Measurements from ENCODE around the gene RSAD2. TPM values are rescaled to one million over a fixed set of nuclear protein-coding genes. Genes with fewer than 3 reads are reported as not detected.
"Not testable (repeated sequence)": the region's sequence is repeated elsewhere in the genome, so short reads cannot be mapped to it uniquely, and the experiment has no call there.

Gene RSAD2
- total and polyA plus RNA-seq, 2 donors from 2014 or later: 4.3 to 4.5 TPM

DNA sequence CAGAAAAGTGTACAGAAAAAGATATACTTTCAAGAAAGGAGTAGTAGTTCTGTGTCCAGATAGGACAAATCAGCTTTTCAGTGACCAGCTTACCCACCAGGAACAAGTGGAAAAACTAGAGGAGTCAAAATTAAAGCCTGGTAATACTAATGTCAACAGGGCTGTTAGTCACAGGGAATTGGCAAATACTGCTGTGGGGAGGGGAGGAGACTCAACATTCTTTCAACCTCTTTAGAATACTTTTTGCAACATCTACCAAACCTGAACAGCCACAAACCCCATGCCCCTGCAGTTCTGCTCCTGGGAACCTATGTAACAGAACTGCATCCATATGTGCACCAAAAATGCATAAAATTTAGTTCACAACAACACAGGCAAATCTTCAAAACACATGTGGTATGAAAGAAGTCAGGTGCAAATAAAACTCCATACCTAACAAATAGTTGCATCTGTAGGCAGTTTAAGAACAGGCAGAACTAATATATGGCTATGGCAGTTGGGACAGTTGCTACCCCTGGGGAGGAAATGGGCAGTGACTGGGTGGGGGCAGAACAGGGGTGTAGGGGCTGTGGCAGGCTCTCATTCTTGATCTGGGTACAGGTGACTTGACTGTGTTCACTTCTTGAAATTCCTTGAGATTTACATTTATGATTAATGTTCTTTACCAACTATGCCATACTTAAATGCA is 21.6 kb upstream of the RSAD2 start:
- Histone ChIP-seq H3K4me1 (ENCODE audit: control insufficient read depth in 2 of 3, insufficient read depth in 2 of 3, low read depth in 1 of 3, low read length in 3 of 3) (no peaks in the 10 kb centered on the region), H3K27me3 (ENCODE audit: control insufficient read depth, insufficient read depth, low read length) (no peaks in the 10 kb centered on the region), H3K27ac (ENCODE audit: low read depth in 2 of 2, low read length in 2 of 2) (no peak overlapping the region), H3K9me3 (ENCODE audit: control insufficient read depth in 2 of 3, insufficient read depth in 1 of 3, low read length in 3 of 3) (peaks cover 0 to 2% (median 0%) of the 10 kb centered on the region in 3 donors), H3K9ac (ENCODE audit: low read length in 3 of 3) (no peak overlapping the region), H3K4me3 (ENCODE audit: low read length in 3 of 3) (no peak overlapping the region), H3K36me3 (ENCODE audit: control insufficient read depth in 2 of 3, insufficient read depth in 3 of 3, low read length in 3 of 3) (peaks cover 0 to 2% (median 0%) of the 10 kb centered on the region in 3 donors)
- TF ChIP-seq, protein P1, sequence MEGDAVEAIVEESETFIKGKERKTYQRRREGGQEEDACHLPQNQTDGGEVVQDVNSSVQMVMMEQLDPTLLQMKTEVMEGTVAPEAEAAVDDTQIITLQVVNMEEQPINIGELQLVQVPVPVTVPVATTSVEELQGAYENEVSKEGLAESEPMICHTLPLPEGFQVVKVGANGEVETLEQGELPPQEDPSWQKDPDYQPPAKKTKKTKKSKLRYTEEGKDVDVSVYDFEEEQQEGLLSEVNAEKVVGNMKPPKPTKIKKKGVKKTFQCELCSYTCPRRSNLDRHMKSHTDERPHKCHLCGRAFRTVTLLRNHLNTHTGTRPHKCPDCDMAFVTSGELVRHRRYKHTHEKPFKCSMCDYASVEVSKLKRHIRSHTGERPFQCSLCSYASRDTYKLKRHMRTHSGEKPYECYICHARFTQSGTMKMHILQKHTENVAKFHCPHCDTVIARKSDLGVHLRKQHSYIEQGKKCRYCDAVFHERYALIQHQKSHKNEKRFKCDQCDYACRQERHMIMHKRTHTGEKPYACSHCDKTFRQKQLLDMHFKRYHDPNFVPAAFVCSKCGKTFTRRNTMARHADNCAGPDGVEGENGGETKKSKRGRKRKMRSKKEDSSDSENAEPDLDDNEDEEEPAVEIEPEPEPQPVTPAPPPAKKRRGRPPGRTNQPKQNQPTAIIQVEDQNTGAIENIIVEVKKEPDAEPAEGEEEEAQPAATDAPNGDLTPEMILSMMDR (IDR thresholded peaks at IDR 0.05; ENCODE audit: borderline replicate concordance, extremely low read depth, insufficient read depth): no peak
- FAIRE-seq (no peak), DNase-seq (no peak)
- intact Hi-C loops (cut with DNase I): no loop called here

DNA sequence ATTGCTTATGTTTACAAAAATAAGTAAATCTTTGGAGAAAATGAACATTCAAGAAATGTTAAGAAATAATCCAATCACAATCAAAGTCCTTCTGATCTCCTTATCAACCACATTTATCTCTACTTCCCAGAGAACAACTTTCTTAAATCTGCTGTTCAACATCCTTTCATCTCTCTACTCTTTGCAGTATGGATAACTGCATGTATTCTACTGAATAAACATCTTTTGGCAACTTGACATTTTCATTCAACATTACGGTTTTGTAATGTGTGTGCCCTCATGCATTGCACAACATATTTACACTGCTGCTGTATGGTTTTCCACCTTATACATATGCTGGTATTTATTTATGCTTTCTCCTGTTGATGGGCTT is 21.0 kb upstream of the RSAD2 start:
- no peak overlapping the region for H3K9ac ChIP-seq (ENCODE audit: low read length in 3 of 3)
- DNase-seq (no peak), FAIRE-seq (no peak)
- no peak overlapping the region for H3K4me3 ChIP-seq (ENCODE audit: low read length in 3 of 3)
- H3K27me3 ChIP-seq (ENCODE audit: control insufficient read depth, insufficient read depth, low read length): no peaks in the 10 kb centered on the region
- TF ChIP-seq, protein P1 (IDR thresholded peaks at IDR 0.05; ENCODE audit: borderline replicate concordance, extremely low read depth, insufficient read depth): no peak
- no peaks in the 10 kb centered on the region for H3K36me3 ChIP-seq (ENCODE audit: control insufficient read depth in 2 of 3, insufficient read depth in 3 of 3, low read length in 3 of 3)
- H3K27ac ChIP-seq (ENCODE audit: low read depth in 2 of 2, low read length in 2 of 2): no peak overlapping the region
- intact Hi-C loops (cut with DNase I): no loop called here
- H3K4me1 ChIP-seq (ENCODE audit: control insufficient read depth in 2 of 3, insufficient read depth in 2 of 3, low read depth in 1 of 3, low read length in 3 of 3): no peaks in the 10 kb centered on the region
- H3K9me3 ChIP-seq (ENCODE audit: control insufficient read depth in 2 of 3, insufficient read depth in 1 of 3, low read length in 3 of 3): no peaks in the 10 kb centered on the region

DNA sequence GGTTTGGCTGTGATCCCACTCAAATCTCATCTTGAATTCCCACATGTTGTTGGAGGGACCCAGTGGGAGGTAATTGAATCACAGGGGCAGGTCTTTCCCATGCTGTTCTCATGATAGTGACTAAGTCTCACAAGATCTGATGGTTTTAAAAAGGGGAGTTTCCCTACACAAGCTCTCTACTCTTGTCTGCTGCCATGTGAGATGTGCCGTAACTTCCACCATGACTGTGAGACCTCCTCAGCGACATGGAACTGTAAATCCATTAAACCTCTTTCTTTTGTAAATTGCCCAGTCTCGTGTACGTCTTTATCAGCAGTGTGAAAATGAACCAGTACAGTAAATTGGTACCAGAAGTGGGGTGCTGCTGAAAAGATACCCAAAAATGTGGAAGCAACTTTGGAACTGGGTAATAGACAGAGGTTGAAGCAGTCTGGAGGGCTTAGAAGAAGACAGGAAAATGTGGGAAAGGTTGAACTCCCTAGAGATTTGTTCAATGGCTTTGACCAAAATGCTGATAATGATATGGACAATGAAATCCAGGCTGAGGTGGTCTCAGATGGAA is 19.0 kb upstream of the RSAD2 start:
- H3K27ac ChIP-seq (ENCODE audit: low read depth in 2 of 2, low read length in 2 of 2); FAIRE-seq; H3K36me3 ChIP-seq (ENCODE audit: control insufficient read depth in 2 of 3, insufficient read depth in 3 of 3, low read length in 3 of 3); intact Hi-C loops (cut with DNase I); H3K4me3 ChIP-seq (ENCODE audit: low read length in 3 of 3); H3K9me3 ChIP-seq (ENCODE audit: control insufficient read depth in 2 of 3, insufficient read depth in 1 of 3, low read length in 3 of 3); DNase-seq; H3K4me1 ChIP-seq (ENCODE audit: control insufficient read depth in 2 of 3, insufficient read depth in 2 of 3, low read depth in 1 of 3, low read length in 3 of 3); H3K27me3 ChIP-seq (ENCODE audit: control insufficient read depth, insufficient read depth, low read length); H3K9ac ChIP-seq (ENCODE audit: low read length in 3 of 3): not testable (repeated sequence)

DNA sequence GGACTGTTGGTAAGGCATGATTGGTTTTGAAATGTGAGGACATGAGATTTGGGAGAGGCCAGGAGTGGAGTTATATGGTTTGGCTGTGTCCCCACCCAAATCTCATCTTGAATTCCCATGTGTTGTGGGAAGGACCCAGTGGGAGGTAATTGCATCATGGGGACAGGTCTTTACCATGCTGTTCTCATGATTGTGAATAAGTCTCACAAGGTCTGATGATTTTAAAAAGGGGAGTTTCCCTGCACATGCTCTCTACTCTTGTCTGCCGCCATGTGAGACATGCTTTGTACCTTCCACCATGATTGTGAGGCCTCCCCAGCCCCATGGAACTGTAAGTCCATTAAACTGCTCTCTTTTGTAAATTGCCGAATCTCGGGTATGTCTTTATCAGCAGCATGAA is 17.3 kb upstream of the RSAD2 start:
- H3K4me1 ChIP-seq (ENCODE audit: control insufficient read depth in 2 of 3, insufficient read depth in 2 of 3, low read depth in 1 of 3, low read length in 3 of 3): no peaks in the 10 kb centered on the region
- H3K9ac ChIP-seq (ENCODE audit: low read length in 3 of 3): no peak overlapping the region
- FAIRE-seq (no peak), DNase-seq (no peak)
- TF ChIP-seq, protein P1 (IDR thresholded peaks at IDR 0.05; ENCODE audit: borderline replicate concordance, extremely low read depth, insufficient read depth): no peak
- no peak overlapping the region for H3K4me3 ChIP-seq (ENCODE audit: low read length in 3 of 3)
- intact Hi-C loops (cut with DNase I): no loop called here
- H3K27ac ChIP-seq (ENCODE audit: low read depth in 2 of 2, low read length in 2 of 2): no peak overlapping the region
- no peaks in the 10 kb centered on the region for H3K9me3 ChIP-seq (ENCODE audit: control insufficient read depth in 2 of 3, insufficient read depth in 1 of 3, low read length in 3 of 3)
- no peaks in the 10 kb centered on the region for H3K27me3 ChIP-seq (ENCODE audit: control insufficient read depth, insufficient read depth, low read length)
- H3K36me3 ChIP-seq (ENCODE audit: control insufficient read depth in 2 of 3, insufficient read depth in 3 of 3, low read length in 3 of 3): no peaks in the 10 kb centered on the region

All from kidney (tissue), 14 donors.